C4-2B (cell line): ENCODE data around the gene CSGALNACT2.

Experiments
- ZFX ChIP-seq: fragments of 450-650 bp; IDR thresholded peaks from 2 replicates; pipeline ENCODE4 v1.6.1; 2017
- TF ChIP-seq, protein P1 (sequence below): fragments of 450-650 bp; conservative IDR thresholded peaks from 2 replicates; pipeline ENCODE4 v1.5.1; 2017; ENCODE audit warnings: mild to moderate bottlenecking

DNA sequence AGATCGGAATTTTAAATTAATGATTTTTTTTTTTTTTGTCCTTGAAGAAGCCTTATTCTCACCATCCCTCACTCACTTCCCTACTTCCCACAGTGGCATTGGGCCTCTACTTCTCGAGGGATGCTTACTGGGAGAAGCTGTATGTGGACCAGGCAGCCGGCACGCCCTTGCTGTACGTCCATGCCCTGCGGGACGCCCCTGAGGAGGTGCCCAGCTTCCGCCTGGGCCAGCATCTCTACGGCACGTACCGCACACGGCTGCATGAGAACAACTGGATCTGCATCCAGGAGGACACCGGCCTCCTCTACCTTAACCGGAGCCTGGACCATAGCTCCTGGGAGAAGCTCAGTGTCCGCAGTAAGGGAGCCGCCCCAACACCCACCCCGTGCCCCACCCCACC lies 37.9 kb upstream of the CSGALNACT2 start:
- TF ChIP-seq, protein P1, sequence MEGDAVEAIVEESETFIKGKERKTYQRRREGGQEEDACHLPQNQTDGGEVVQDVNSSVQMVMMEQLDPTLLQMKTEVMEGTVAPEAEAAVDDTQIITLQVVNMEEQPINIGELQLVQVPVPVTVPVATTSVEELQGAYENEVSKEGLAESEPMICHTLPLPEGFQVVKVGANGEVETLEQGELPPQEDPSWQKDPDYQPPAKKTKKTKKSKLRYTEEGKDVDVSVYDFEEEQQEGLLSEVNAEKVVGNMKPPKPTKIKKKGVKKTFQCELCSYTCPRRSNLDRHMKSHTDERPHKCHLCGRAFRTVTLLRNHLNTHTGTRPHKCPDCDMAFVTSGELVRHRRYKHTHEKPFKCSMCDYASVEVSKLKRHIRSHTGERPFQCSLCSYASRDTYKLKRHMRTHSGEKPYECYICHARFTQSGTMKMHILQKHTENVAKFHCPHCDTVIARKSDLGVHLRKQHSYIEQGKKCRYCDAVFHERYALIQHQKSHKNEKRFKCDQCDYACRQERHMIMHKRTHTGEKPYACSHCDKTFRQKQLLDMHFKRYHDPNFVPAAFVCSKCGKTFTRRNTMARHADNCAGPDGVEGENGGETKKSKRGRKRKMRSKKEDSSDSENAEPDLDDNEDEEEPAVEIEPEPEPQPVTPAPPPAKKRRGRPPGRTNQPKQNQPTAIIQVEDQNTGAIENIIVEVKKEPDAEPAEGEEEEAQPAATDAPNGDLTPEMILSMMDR, result no peak
- TF ChIP-seq ZFX, result no peak
